OCI-LY3 (cell line): Measurements from ENCODE around the gene KIF1B.
A peak's percentile ranks its signal among the peaks of the same experiment; 100 is the strongest.

Source experiments
- H2AFZ ChIP-seq: fragments of 200-600, 300-600 bp; shearing (Covaris generic); 2 replicates; pipeline ENCODE4 v1.6.0; 2014; ENCODE audit warnings: antibody characterized with exemption, low read depth, low read length
- H3K27ac ChIP-seq: fragments of 200-600, 300-600 bp; sonication (generic); 2 replicates; pipeline ENCODE4 v1.5.1; 2014; ENCODE audit warnings: mild to moderate bottlenecking, low read length, moderate library complexity, mixed read lengths
- H3K27me3 ChIP-seq: fragments of 200-600, 300-600 bp; sonication (generic); 2 replicates; pipeline ENCODE4 v1.6.1; 2014; ENCODE audit warnings: low read depth, low read length, mixed read lengths
- H3K36me3 ChIP-seq: fragments of 200-600, 300-600 bp; sonication (generic); replicated peaks from 2 replicates; pipeline ENCODE3; 2014; ENCODE audit warnings: low read depth, low read length, mixed read lengths
- H3K4me1 ChIP-seq: fragments of 300-600, 200-600 bp; sonication (generic); 2 replicates; pipeline ENCODE4 v1.6.1; 2014; ENCODE audit warnings: low read length, mixed read lengths
- H3K4me2 ChIP-seq: fragments of 200-600, 300-600 bp; sonication (generic); 2 replicates; pipeline ENCODE4 v1.6.1; 2014; ENCODE audit warnings: low read length, mixed read lengths
- H3K4me3 ChIP-seq: fragments of 300-600, 200-600 bp; sonication (generic); 2 replicates; pipeline ENCODE4 v1.5.1; 2014; ENCODE audit warnings: antibody characterized with exemption, mild to moderate bottlenecking, low read length, moderate library complexity
- H3K79me2 ChIP-seq: fragments of 300-600, 200-600 bp; shearing (Covaris generic); 2 replicates; pipeline ENCODE4 v1.6.1; 2014; ENCODE audit warnings: mild to moderate bottlenecking, low read length, mixed read lengths
- H3K9ac ChIP-seq: fragments of 300-600, 200-600 bp; shearing (Covaris generic); 2 replicates; pipeline ENCODE4 v1.6.0; 2014; ENCODE audit warnings: mild to moderate bottlenecking, low read length, moderate library complexity
- H3K9me3 ChIP-seq: fragments of 200-600, 300-600 bp; shearing (Covaris generic); 2 replicates; pipeline ENCODE4 v1.6.1; 2014; ENCODE audit warnings: low read length, mixed read lengths; ENCODE audit not compliant: insufficient read depth
- H4K20me1 ChIP-seq: fragments of 200-600, 300-600 bp; sonication (generic); 2 replicates; pipeline ENCODE4 v1.6.1; 2016; ENCODE audit warnings: low read length, mixed read lengths; ENCODE audit not compliant: insufficient read depth
- EZH2phosphoT487 ChIP-seq: fragments of 200-600 bp; shearing (Covaris generic); IDR thresholded peaks from 2 replicates; pipeline ENCODE4 v1.6.1; 2018; ENCODE audit warnings: antibody characterized with exemption, mixed run types, low read depth
- TF ChIP-seq, protein P1 (sequence below): fragments of 200-600, 300-600 bp; sonication (generic); IDR thresholded peaks from 2 replicates; pipeline ENCODE4 v1.5.1; 2014; ENCODE audit warnings: antibody characterized with exemption, low read length, low read depth

Gene KIF1B

GRCh38 chr1:10278880-10279279 lies 68.5 kb downstream of the KIF1B start:
- Histone ChIP-seq H3K27ac (no peak overlapping the region), H3K9me3 (no peaks in the 10 kb centered on the region), H3K36me3 (no peaks in the 10 kb centered on the region)

GRCh38 chr1:10280439-10281350 lies 70.3 kb downstream of the KIF1B start:
- Histone ChIP-seq H3K27ac (no peak overlapping the region), H3K79me2 (no peaks in the 10 kb centered on the region), H3K9me3 (no peaks in the 10 kb centered on the region), H3K4me2 (peak overlapping the region; percentile 14; the same call in 1 of the 2 replicates), H3K36me3 (no peaks in the 10 kb centered on the region), H2AFZ (no peak overlapping the region), H3K9ac (no peak overlapping the region), H4K20me1 (no peaks in the 10 kb centered on the region), H3K4me3 (no peak overlapping the region), H3K4me1 (peaks cover 24% of the 10 kb centered on the region), H3K27me3 (no peaks in the 10 kb centered on the region)
- TF ChIP-seq, protein P1, sequence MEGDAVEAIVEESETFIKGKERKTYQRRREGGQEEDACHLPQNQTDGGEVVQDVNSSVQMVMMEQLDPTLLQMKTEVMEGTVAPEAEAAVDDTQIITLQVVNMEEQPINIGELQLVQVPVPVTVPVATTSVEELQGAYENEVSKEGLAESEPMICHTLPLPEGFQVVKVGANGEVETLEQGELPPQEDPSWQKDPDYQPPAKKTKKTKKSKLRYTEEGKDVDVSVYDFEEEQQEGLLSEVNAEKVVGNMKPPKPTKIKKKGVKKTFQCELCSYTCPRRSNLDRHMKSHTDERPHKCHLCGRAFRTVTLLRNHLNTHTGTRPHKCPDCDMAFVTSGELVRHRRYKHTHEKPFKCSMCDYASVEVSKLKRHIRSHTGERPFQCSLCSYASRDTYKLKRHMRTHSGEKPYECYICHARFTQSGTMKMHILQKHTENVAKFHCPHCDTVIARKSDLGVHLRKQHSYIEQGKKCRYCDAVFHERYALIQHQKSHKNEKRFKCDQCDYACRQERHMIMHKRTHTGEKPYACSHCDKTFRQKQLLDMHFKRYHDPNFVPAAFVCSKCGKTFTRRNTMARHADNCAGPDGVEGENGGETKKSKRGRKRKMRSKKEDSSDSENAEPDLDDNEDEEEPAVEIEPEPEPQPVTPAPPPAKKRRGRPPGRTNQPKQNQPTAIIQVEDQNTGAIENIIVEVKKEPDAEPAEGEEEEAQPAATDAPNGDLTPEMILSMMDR = no peak

More at GRCh38 chr1:10278880-10279279, 68.5 kb downstream of the KIF1B start:
- no peak overlapping the region for H3K9ac ChIP-seq
- no peaks in the 10 kb centered on the region for H3K79me2 ChIP-seq
- no peak overlapping the region for H3K4me3 ChIP-seq
- H3K4me1 ChIP-seq = peaks cover 20% of the 10 kb centered on the region
- no peak overlapping the region for H2AFZ ChIP-seq
- H4K20me1 ChIP-seq = no peaks in the 10 kb centered on the region
- H3K27me3 ChIP-seq = no peaks in the 10 kb centered on the region
- no peak for TF ChIP-seq EZH2phosphoT487
- TF ChIP-seq, protein P1 = no peak
- no peak overlapping the region for H3K4me2 ChIP-seq

DNA sequence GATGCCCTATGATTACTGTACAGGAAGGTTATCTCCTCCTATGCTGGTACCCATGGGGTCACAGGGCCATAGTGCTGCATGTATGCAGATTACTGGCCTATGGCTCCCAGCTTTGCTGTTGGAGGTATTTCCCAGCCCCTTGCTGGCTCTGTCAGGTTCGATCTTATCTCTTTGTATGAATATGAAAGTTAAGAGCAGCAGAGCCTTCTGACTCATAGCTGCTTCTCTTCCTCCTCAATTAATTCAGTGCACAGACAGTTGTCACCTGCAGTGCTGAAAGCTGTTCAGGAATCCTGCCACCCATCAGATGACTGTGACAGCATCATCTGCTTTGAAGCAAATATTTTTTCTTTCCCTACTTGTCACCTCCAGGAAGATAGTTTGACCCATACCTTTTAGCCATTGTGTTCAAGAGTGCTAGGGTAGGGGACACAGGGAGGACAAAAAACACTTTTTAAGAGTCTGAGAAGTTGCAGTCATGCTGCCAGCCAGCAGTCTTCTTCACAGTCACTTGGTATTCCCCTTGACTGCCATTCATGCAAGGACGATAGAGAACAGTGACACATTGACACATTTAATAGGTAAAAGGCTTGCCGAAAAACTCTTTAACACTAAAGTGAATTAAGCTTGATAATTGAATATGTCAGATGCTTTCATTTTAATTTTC lies 73.1 kb downstream of the KIF1B start:
- Histone ChIP-seq H3K36me3 (no peaks in the 10 kb centered on the region), H3K4me3 (peak overlapping the region; percentile 40; the same call in 1 of the 2 replicates), H3K4me2 (peak overlapping the region; percentile 51), H3K9me3 (no peaks in the 10 kb centered on the region), H4K20me1 (no peaks in the 10 kb centered on the region), H3K27ac (peak overlapping the region; percentile 53), H3K79me2 (no peaks in the 10 kb centered on the region), H3K9ac (no peak overlapping the region), H3K27me3 (no peaks in the 10 kb centered on the region), H2AFZ (no peak overlapping the region), H3K4me1 (peaks cover 24% of the 10 kb centered on the region)
- no peak for TF ChIP-seq EZH2phosphoT487
- TF ChIP-seq, protein P1 = no peak

DNA sequence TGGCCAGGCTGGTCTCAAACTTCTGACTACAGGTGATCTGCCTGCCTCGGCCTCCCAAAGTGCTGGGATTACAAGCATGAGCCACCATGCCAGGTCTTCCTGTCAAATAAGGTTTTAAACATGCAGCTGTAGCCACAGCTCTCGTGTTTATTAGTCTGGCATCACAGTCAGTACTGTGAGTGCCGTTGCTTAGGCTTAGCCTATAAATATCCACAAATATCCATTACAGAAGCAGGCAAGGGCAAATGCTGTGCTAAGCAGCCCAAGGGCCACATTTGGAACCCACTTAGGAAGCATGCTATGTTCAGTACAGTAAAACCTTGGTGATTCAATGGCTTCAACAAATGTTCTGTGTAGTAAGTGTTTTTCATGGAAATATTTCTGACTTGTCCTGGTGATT lies 75.9 kb downstream of the KIF1B start:
- H3K36me3 ChIP-seq = no peaks in the 10 kb centered on the region

More for the DNA sequence above, 75.9 kb downstream of the KIF1B start:
- H3K27me3 ChIP-seq = no peaks in the 10 kb centered on the region
- TF ChIP-seq, protein P1 = no peak
- TF ChIP-seq EZH2phosphoT487 = no peak
- H3K4me1 ChIP-seq = peaks cover 16% of the 10 kb centered on the region
- no peaks in the 10 kb centered on the region for H3K9me3 ChIP-seq
- H4K20me1 ChIP-seq = no peaks in the 10 kb centered on the region
- H3K79me2 ChIP-seq = no peaks in the 10 kb centered on the region
- H3K4me3 ChIP-seq = no peak overlapping the region
- H3K4me2 ChIP-seq = no peak overlapping the region
- no peak overlapping the region for H3K9ac ChIP-seq
- no peak overlapping the region for H3K27ac ChIP-seq
- no peak overlapping the region for H2AFZ ChIP-seq
